ENCODE results near the gene SLC16A10.

- no peak for TF ChIP-seq CTCF (IDR thresholded peaks at IDR 0.05)
- TF ChIP-seq POLR2A (IDR thresholded peaks at IDR 0.05), result no peak
These were observed 22.7 kb downstream of the SLC16A10 start for GRCh38 chr6:111110036-111110435.

All from lower leg skin (tissue), 3 donors.